Loucy (cell line): ENCODE results near the gene CFC1.
"Not testable (repeated sequence)": the region's sequence is repeated elsewhere in the genome, so short reads cannot be mapped to it uniquely, and the experiment has no call there.

Experiments used
- CTCF ChIP-seq: fragments of 200-600 bp; sonication (generic); conservative IDR thresholded peaks from 2 replicates; pipeline ENCODE4 v1.5.1; 2014; ENCODE audit warnings: mild to moderate bottlenecking, antibody characterized with exemption, low read length
- EZH2phosphoT487 ChIP-seq: fragments of 200-600 bp; IDR thresholded peaks from 2 replicates; pipeline ENCODE4 v1.6.1; 2018; ENCODE audit warnings: antibody characterized with exemption, mild to moderate bottlenecking, moderate library complexity, borderline replicate concordance

GRCh38 chr2:130609002-130609920, 9.9 kb upstream of the CFC1 start:
- TF ChIP-seq CTCF, EZH2phosphoT487: not testable (repeated sequence)
